Endodermal cell (in vitro differentiated cells): ENCODE measurements around the gene IFNL2. TPM values are rescaled to one million over a fixed set of nuclear protein-coding genes. Genes with fewer than 3 reads are reported as not detected.

ENCODE experiments used
- DNase-seq: peaks from one replicate; pipeline ENCODE4 v3.0.0-alpha.2; 2017
- H3K27ac ChIP-seq: 2 replicates; pipeline ENCODE4 v1.5.1; 2013; ENCODE audit warnings: mild to moderate bottlenecking, low read depth, low read length, moderate library complexity
- H3K27me3 ChIP-seq: 2 replicates; pipeline ENCODE4 v1.6.1; 2013; ENCODE audit warnings: mild to moderate bottlenecking, low read length, moderate library complexity; ENCODE audit not compliant: insufficient read depth, control insufficient read depth, poor library complexity, severe bottlenecking
- H3K36me3 ChIP-seq: 2 replicates; pipeline ENCODE4 v1.7.0; 2013; ENCODE audit warnings: mild to moderate bottlenecking, low read length, moderate library complexity; ENCODE audit not compliant: control insufficient read depth, insufficient read depth
- H3K4me1 ChIP-seq: one replicate; pipeline ENCODE4 v1.7.0; 2013; ENCODE audit warnings: low read length; ENCODE audit not compliant: control insufficient read depth, insufficient read depth
- H3K4me3 ChIP-seq: 2 replicates; pipeline ENCODE4 v1.5.1; 2013; ENCODE audit warnings: mild to moderate bottlenecking, low read length, moderate library complexity
- H3K9ac ChIP-seq: 2 replicates; pipeline ENCODE4 v1.6.1; 2013; ENCODE audit warnings: mild to moderate bottlenecking, low read length, moderate library complexity; ENCODE audit not compliant: poor library complexity, severe bottlenecking; ENCODE audit errors: extremely low read depth
- H3K9me3 ChIP-seq: 2 replicates; pipeline ENCODE4 v1.6.1; 2013; ENCODE audit warnings: mild to moderate bottlenecking, low read length, moderate library complexity; ENCODE audit not compliant: control insufficient read depth
- H3K27ac Mint-ChIP-seq: 2 replicates; pipeline ENCODE4 v1.8.0; 2020; ENCODE audit warnings: mixed read lengths
- H3K27me3 Mint-ChIP-seq: 2 replicates; pipeline ENCODE4 v1.8.0; 2021; ENCODE audit warnings: mild to moderate bottlenecking, mixed read lengths; ENCODE audit not compliant: insufficient read depth
- H3K36me3 Mint-ChIP-seq: 2 replicates; pipeline ENCODE4 v1.8.0; 2020; ENCODE audit warnings: low read depth, mixed read lengths
- H3K4me1 Mint-ChIP-seq: 2 replicates; pipeline ENCODE4 v1.8.0; 2020; ENCODE audit warnings: mixed read lengths
- H3K4me3 Mint-ChIP-seq: 2 replicates; pipeline ENCODE4 v1.8.0; 2020; ENCODE audit warnings: mild to moderate bottlenecking, moderate library complexity, mixed read lengths
- H3K9me3 Mint-ChIP-seq: 2 replicates; pipeline ENCODE4 v1.8.0; 2020; ENCODE audit warnings: mild to moderate bottlenecking, mixed read lengths
- CTCF ChIP-seq: fragments of 200-600 bp; sonication (generic); conservative IDR thresholded peaks from 2 replicates; pipeline ENCODE4 v1.5.0; 2021; ENCODE audit warnings: antibody characterized with exemption, mild to moderate bottlenecking
- WGBS, 2 experiments: methylation state at CpG; one replicate each; pipeline versions ENCODE4 v1.1.5 to v1.1.7; 2013; ENCODE audit warnings: missing lambda C conversion rate in 2 of 2, mixed read lengths in 1 of 2; ENCODE audit not compliant: insufficient coverage in 1 of 2, insufficient read length in 1 of 2; 5-methylcytosine and 5-hydroxymethylcytosine counted together
- total RNA-seq, 2 donors: library from RNA; stranded (reverse); fragmentation: NEBNext Ultra II Directional in 1 of 2; extraction: Animal tissue kit (Norgen Biotek cat#: 25700) in 1 of 2; gene quantifications; 2 replicates in 1 of 2; 3 replicates in 1 of 2; pipeline ENCODE4 v1.2.1, GENCODE V29; 2021

The IFNL2 gene
- total RNA-seq, 2 donors from 2014 or later: not detected

- peaks cover 25% of the 10 kb centered on the region for H3K27me3 ChIP-seq
- TF ChIP-seq CTCF: no peak
- H3K9ac ChIP-seq: no peak overlapping the region
- no peak overlapping the region for H3K27ac ChIP-seq
- H3K9me3 ChIP-seq: no peaks in the 10 kb centered on the region
- Mint-ChIP-seq H3K27ac (no peak overlapping the region), H3K4me3 (no peak overlapping the region), H3K4me1 (no peaks in the 10 kb centered on the region), H3K9me3 (no peaks in the 10 kb centered on the region), H3K36me3 (no peaks in the 10 kb centered on the region), H3K27me3 (peaks cover 46% of the 10 kb centered on the region)
- no peaks in the 10 kb centered on the region for H3K36me3 ChIP-seq
- H3K4me1 ChIP-seq: no peaks in the 10 kb centered on the region
- H3K4me3 ChIP-seq: no peak overlapping the region
- DNase-seq: no peak
- 69 to 75% methylated on average over 1 of the region's 2 CpGs for WGBS, 2 experiments
These were observed 38.0 kb upstream of the IFNL2 start for GRCh38 chr19:39230096-39230764.

- Mint-ChIP-seq H3K36me3 (no peaks in the 10 kb centered on the region), H3K27ac (no peak overlapping the region), H3K4me3 (no peak overlapping the region), H3K4me1 (no peaks in the 10 kb centered on the region), H3K9me3 (no peaks in the 10 kb centered on the region), H3K27me3 (peaks cover 44% of the 10 kb centered on the region)
- Histone ChIP-seq H3K9me3 (no peaks in the 10 kb centered on the region), H3K4me3 (no peak overlapping the region), H3K9ac (no peak overlapping the region), H3K36me3 (no peaks in the 10 kb centered on the region), H3K27ac (no peak overlapping the region), H3K27me3 (peaks cover 21% of the 10 kb centered on the region), H3K4me1 (no peaks in the 10 kb centered on the region)
- 75 to 91% methylated on average over 5 of the region's 5 CpGs for WGBS, 2 experiments
- no peak for DNase-seq
- TF ChIP-seq CTCF: no peak
These were observed 35.5 kb upstream of the IFNL2 start for GRCh38 chr19:39232708-39233107.

- no peak overlapping the region for H3K27ac ChIP-seq
- Mint-ChIP-seq H3K27ac (no peak overlapping the region), H3K4me1 (no peaks in the 10 kb centered on the region), H3K9me3 (no peaks in the 10 kb centered on the region), H3K4me3 (no peak overlapping the region), H3K36me3 (no peaks in the 10 kb centered on the region), H3K27me3 (peaks cover 55% of the 10 kb centered on the region)
- H3K27me3 ChIP-seq: peaks cover 18% of the 10 kb centered on the region
- WGBS, 2 experiments: 80 to 85% methylated on average over 8 to 12 of the region's 12 CpGs
- H3K9me3 ChIP-seq: no peaks in the 10 kb centered on the region
- H3K9ac ChIP-seq: no peak overlapping the region
- no peak overlapping the region for H3K4me3 ChIP-seq
- H3K4me1 ChIP-seq: no peaks in the 10 kb centered on the region
- H3K36me3 ChIP-seq: no peaks in the 10 kb centered on the region
- TF ChIP-seq CTCF: no peak
- DNase-seq: no peak
These were observed 31.7 kb upstream of the IFNL2 start for GRCh38 chr19:39236527-39236926.
